ENCODE measurements around the gene DMD. TPM values are rescaled to one million over a fixed set of nuclear protein-coding genes. Genes with fewer than 3 reads are reported as not detected.

Gene DMD
- total and polyA plus RNA-seq, 2 of the 8 experiments (the other 6 are each of a cell fraction or from before 2014, with no cell fraction given), result 4.8 to 7.4 TPM

GRCh38 chrX:33032700-33033099, 178.6 kb downstream of the DMD start (continued):
- no peak for TF ChIP-seq POLR2A (IDR thresholded peaks at IDR 0.05; ENCODE audit: control extremely low read depth in 1 of 2, low read depth in 2 of 2, low read length in 2 of 2)
- no peak for TF ChIP-seq JUN (IDR thresholded peaks at IDR 0.05; ENCODE audit: low read depth, low read length)

All from H1 (cell line).